HG03039 (cell line): ENCODE data around the gene PALS1.
"Not testable (repeated sequence)": the region's sequence is repeated elsewhere in the genome, so short reads cannot be mapped to it uniquely, and the experiment has no call there.

Experiments
- ATAC-seq: cut with Tn5 transposase; IDR thresholded peaks from one replicate; pipeline ENCODE4 v1.9.1; 2021; ENCODE audit warnings: mild to moderate bottlenecking, moderate library complexity; ENCODE audit not compliant: unreplicated experiment

Gene PALS1

DNA sequence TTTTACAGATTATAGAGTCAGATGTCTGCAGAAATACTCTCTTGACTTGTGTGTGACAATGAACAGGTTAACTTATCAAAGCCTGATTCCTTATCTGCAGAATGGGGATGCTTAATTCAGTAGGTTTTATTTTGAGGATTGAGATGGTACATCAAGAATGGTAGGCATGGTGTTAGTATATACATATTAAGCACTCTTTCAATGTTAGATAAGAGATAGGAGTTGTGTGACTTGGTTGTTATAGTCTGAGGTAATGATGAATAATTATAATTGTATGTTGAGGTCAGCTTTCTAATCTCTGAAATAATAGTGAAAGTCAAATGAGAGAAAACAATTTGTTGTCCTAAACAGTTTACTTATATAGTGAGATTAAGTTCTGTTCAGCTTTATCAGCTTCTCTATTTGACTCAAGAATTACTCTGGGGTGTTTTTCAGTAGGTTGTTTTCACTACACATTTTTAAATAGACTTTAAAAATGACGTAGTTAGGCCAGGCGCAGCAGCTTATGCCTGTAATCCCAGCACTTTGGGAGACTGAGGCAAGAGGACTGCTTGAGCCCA, 11.9 kb downstream of the PALS1 start:
- no peak for ATAC-seq

DNA sequence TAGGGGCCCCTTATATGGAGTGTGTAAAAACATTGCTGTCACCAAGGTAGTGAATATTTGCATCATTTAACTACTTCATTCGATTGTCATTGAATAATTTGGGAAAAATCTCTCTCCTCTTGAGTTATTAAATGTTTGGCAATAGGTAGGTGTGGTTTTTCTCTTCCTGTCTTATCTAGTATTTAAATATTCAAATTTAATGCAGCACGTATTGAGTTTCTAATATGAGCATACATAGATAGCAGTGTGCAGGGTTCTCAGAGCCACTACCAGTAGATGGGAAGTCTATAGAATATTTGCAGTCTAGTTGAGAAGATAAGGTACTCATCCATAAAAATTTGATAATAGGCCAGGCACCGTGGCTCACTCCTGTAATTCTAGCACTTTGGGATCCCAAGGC, 16.7 kb downstream of the PALS1 start:
- no peak for ATAC-seq

DNA sequence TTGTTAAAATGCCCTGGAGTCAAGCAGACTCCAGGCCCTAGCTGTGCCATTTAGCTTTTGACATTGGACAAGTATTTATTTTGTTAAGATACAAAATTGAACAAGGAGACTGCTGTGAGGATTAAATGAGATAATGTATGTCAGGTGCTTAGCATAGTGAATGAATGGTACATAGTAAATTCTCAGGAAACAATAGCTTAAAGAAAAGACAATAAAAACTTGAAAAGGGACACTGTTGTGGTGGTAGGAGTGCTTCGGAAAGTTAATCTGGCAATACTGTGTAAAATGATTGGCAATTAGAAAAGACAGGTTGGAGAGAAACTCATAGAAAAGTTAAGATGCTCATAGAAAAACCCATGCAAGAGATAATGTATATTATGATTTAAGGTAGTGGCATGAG, 19.7 kb downstream of the PALS1 start:
- ATAC-seq, result no peak

DNA sequence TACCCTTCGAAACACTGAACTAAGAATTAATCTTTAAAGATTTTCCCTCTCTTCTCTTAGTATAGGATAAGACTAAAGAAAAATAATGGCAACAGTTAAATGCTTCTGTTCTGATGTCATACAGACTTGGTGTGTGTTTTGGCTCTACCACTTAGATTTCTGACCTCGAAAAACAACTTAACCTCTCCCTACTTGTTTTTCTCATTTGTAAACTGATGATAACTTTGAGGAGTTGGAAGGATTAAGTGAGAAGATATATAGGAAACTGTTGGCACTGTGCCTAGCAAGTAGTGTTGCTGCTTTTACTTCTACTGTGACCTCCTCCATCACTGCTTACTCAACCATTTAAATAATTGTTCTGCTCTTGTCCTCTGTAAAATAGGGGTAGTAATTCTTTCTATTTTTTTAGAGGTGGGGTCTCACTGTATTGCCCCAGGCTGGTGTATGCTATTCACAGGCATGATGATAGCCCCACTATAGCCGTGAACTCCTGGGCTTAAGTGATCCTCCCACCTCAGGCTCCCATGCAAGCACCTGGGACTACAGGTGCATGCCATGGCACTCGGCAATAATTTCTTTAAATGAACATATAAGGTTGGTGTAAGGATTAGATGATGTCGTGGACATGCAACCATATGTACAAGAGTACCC, 22.4 kb downstream of the PALS1 start:
- no peak for ATAC-seq

DNA sequence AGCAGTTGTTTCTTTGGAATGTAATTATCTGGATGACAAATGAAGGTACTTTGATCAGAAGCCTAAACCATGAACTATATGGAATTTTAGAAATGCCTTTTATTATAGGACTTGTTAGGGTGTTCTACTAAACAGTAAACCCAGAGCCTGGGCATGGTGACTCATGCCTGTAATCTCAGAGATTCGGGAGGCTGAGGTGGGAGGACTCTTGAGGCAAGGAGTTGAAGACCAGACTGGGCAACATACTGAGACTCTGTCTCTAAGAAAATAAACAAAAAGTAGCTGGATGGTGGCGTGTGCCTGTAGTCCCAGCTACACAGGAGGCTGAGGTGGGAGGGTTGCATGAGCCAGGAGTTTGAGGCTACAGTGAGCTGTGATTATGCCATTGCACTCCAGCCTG, 23.9 kb downstream of the PALS1 start:
- no peak for ATAC-seq

DNA sequence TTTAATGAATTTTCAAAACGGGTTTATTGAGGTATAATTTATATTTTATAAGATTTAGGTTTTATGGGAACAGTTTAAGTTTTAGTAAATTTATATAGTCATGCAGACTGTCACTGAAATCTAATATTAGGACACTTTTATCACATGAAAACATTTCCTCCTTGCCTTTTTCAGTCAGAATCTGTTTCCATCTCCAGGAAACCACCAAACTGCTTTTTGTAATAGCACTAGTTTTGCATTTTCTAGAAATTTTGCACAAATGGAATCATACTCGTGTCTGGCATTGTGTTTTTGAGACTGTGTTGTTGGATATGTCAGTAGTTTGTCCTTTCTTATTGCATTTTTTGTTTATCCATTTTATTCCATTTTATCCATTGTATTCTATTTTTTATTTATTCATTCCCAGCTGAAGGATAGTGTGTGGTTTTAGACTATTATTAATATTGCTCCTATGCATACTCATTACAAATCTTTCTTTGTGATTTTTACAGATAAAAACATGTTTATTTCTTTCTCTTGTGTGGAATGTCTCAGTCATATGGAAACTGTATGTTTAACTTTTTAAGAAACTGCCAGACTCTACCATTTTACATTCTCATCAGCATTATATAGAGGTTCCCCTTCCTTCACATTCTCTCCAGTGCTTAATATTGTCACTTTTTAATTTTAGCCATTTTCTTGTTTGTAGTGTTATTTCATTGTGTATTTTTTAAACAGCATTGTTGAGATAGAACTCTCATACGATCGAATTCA, 26.5 kb downstream of the PALS1 start:
- ATAC-seq, result no peak

DNA sequence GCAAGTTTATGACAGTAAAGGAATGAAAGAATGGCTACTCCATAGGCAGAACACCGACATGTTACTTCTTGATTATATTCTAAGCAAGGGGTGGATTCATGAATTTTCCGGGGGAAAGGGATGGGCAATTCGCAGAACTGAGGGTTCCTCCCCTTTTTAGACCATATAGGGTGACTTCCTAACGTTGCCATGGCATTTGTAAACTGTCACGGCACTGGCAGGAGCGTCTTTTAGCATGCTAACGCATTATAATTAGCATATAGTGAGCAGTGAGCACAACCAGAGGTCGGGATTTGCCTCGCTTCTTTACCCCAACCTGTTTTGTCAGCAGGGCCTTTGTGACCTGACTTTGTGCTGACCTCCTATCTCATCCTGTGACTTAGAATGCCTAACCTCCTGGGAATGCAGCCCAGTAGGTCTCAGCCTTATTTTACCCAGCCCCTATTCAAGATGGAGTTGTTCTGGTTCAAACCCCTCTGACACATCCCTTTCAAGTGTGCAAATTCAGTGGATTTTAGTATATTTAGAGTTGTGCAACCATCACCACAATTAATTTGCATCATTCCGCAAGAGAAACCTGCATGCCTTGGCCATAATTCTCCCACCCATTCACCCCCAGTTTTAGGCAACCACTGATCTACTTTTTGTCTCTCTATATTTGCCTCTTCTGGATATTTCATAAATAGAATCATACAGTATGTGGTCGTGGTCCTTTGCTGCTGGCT, 27.4 kb downstream of the PALS1 start:
- ATAC-seq, result no peak

DNA sequence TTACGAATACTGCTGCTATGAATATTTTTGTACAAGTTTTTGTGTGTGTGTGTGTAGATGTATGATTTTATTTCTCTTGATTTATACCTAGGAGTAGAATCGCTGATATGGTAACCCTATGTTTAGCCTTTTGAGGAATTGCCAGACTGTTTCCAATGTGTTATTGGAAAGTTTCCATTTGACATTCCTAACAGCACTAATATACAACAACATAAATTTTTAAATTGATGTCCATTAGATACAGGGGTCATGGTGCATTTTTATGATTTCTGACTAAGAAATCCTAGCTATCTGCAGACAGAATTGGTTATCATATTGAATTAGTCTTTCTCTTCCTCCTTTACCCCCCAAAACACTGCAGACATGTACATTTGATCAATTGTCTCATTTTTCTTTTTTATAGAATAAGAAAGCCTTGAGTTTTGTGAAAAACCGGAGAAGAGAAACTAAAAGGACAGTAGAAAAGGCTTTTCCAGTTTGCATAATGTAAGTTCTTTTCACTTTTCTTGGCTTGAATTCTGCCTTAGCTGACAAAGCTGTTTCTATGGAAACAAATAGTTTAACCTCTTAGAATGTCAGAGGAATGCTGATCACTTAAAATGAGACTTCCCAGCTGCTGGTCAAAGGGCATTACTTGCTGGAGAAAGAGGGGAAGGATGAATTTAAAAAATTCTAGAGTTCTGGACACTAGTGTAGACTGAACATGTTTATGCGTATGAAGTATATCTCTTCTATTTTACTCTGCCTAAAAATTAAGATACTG, 28.2 kb downstream of the PALS1 start:
- ATAC-seq, result no peak

DNA sequence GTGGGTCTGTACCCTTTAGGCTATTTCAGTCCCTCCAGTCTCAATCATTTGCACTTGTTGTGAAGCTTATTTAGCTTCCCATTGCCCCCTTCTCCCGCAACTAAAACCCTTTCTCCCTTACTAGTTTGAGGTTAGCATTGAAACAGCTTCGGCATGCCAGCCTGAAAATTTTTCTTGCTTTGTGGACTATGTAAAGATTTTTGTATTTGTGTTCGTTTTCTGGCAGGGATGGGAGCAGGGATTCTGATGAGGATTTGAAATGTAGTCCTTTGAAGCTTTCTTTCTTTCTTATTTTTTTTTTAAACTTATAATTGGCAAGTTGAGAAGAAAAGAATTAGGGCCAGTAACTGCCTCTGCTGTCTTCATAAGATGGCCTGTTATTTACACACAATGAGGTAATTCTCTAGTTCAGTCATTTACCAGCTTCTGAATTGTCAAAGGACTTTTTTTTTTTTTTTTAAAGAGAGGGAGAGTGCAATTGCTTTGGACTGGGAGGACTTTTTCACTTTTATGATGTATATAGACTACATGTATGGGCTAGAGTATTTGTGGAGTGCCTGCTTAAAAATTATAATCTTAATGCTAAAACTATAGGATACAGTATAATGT, 29.0 kb downstream of the PALS1 start:
- ATAC-seq, result no peak

DNA sequence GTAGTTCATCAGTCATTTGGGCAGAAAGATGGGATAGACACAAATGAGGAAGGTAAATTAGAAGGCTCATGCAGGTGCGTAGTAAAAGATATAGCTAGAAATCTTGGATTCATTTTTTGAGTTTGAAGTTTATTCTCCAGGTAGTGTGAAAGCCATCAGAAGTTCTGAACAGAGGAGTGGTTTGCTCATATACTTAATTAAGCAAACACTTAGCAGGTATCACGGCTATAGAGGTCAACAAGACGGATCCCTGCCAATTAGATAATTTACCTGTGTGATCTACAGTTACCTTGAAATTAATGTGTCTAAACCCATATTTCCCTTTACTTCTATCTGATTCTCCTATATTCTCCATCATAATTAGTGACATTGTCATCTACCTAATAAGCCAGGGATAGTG, 29.7 kb downstream of the PALS1 start:
- no peak for ATAC-seq

DNA sequence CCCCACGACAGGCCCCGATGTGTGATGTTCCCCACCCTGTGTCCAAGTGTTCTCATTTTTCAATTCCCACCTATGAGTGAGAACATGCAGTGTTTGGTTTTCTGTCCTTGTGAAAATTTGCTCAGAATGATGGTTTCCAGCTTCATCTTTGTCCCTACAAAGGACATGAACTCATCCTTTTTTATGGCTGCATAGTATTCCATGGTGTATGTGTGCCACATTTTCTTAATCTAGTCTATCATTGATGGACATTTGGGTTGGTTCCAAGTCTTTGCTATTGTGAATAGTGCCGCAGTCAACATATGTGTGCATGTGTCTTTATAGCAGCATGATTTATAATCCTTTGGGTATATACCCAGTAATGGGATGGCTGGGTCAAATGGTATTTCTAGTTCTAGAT, 32.0 kb downstream of the PALS1 start:
- ATAC-seq, result not testable (repeated sequence)

DNA sequence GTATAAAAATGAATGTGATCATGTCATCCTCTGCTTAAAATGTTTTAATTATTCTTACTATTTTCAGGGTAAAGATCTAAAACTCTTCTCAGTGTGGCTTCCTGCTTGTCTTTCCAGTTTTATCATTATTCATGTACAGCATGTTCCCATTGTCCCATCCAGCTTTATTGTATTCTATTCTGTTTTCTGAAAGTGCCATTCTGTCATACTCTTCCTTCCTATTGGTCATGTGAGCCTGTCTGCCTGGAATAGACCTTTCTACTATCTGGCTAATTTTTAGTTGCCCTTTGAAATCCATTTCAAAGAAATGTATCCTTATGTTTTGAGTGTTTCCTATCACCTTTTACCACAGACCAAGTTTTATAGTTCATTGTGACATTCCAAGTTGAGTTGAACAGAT, 34.9 kb downstream of the PALS1 start:
- ATAC-seq, result no peak

DNA sequence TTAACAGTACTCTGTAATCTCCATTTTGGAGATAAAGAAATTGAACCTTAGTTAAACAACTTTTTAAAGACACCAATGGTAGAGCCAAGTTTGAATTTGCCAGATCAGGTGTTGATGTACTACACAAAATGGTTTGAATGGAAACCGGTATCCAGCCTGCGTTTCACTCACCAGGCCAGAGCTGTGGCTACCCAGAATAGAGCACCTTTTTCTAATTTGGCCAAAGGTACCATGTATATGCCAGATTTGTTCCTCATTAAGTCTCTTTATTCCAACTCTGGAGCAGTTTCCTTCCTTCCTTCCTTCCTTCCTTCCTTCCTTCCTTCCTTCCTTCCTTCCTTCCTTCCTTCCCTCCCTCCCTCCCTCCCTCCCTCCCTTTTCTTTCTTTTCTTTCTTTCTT, 39.3 kb downstream of the PALS1 start:
- no peak for ATAC-seq

DNA sequence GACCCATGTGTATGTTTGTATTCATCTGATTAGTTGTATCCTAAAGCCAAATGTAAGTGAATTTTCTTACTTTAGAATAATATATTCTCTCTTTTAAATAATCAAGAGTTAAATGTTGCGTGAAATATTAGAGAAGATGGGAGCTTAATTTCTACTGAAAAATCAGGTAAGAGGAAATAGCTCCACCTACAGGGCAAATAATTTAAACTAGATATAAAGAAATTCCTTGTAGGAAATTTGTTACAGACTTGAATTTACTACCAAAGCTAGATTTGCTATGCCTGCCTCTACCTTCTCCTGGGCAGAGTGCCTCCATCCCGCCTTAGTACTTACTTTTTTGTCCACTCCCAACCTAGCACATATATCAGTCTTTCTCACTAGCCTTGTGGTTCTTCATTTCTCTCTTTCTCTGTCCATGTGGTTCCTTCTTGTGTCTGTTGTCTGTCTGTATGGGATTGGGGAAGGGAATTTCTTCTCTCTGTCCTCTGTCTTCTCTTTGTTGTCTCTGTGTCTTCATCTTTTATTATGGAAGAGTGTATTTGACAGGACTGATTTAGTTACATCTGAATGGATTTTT, 44.7 kb downstream of the PALS1 start:
- no peak for ATAC-seq
